Measurements from ENCODE around the gene R3HDM4. TPM values are rescaled to one million over a fixed set of nuclear protein-coding genes. Genes with fewer than 3 reads are reported as not detected.

The R3HDM4 gene
- total and polyA plus RNA-seq, 9 of the 15 experiments (the other 6 are each of a cell fraction or from before 2014, with no cell fraction given): 3.2 to 154 (median 59.0) TPM

GRCh38 chr19:954672-955494 lies 41.9 kb upstream of the R3HDM4 start (continued):
- TF ChIP-seq SMARCB1 (IDR thresholded peaks at IDR 0.05; ENCODE audit: insufficient read length, low read depth) (no peak), ZNF778 (CRISPR knock-in tag; IDR thresholded peaks at IDR 0.05) (no peak), ZBTB7A (IDR thresholded peaks at IDR 0.05; ENCODE audit: borderline replicate concordance, control insufficient read depth, low read depth, low read length) (peak; percentile 98), MCM3 (IDR thresholded peaks at IDR 0.05) (no peak), BRCA1 (IDR thresholded peaks at IDR 0.05) (no peak), BRCA1 (CRISPR knock-in tag; IDR thresholded peaks at IDR 0.05) (no peak), NFXL1 (CRISPR knock-in tag; IDR thresholded peaks at IDR 0.05) (no peak), ZNF121 (CRISPR knock-in tag; conservative IDR thresholded peaks at IDR 0.05) (peak; percentile 79), CBFA2T3 (IDR thresholded peaks at IDR 0.05) (peak; percentile 81), FOXK2 (conservative IDR thresholded peaks at IDR 0.05 in 1 of 2, IDR thresholded peaks at IDR 0.05 in 1 of 2; ENCODE audit: low read depth in 2 of 2) (no peak), CCAR2 (IDR thresholded peaks at IDR 0.05; ENCODE audit: low read depth, low read length) (no peak), STAG1 (CRISPR knock-in tag; IDR thresholded peaks at IDR 0.05; ENCODE audit: borderline replicate concordance) (no peak), BRF1 (IDR thresholded peaks at IDR 0.05; ENCODE audit: borderline replicate concordance, extremely low read depth, insufficient read length) (no peak), HEY1 (CRISPR knock-in tag; IDR thresholded peaks at IDR 0.05; ENCODE audit: borderline replicate concordance) (no peak), ZNF79 (CRISPR knock-in tag; IDR thresholded peaks at IDR 0.05; ENCODE audit: low read depth) (no peak), NR1H2 (CRISPR knock-in tag; IDR thresholded peaks at IDR 0.05) (no peak; the same call in 1 of the 2 replicates), CHD1 (IDR thresholded peaks at IDR 0.05; ENCODE audit: low read length) (no peak), YY1 (IDR thresholded peaks at IDR 0.05; ENCODE audit: borderline replicate concordance in 1 of 3, control insufficient read depth in 1 of 3, extremely low read depth in 1 of 3, insufficient read depth in 3 of 3, insufficient read length in 1 of 3, insufficient replicate concordance in 2 of 3, low read depth in 1 of 3, low read length in 2 of 3) (peak in 2 of 3 experiments; percentile 23 to 38), POLR2B (IDR thresholded peaks at IDR 0.05; ENCODE audit: low read depth, partially characterized antibody) (no peak), CBX3 (IDR thresholded peaks at IDR 0.05; ENCODE audit: borderline replicate concordance in 1 of 2, low read length in 2 of 2) (0 out of 3 replicates have a peak, but pooled peaks of 1 of the 2 experiments have one; percentile 19), ELF4 (CRISPR knock-in tag; IDR thresholded peaks at IDR 0.05) (no peak), POLR2H (tag; IDR thresholded peaks at IDR 0.05; ENCODE audit: low read depth) (no peak)
- TF ChIP-seq, protein P1, sequence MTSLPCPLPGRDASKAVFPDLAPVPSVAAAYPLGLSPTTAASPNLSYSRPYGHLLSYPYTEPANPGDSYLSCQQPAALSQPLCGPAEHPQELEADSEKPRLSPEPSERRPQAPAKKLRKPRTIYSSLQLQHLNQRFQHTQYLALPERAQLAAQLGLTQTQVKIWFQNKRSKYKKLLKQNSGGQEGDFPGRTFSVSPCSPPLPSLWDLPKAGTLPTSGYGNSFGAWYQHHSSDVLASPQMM (CRISPR knock-in tag; IDR thresholded peaks at IDR 0.05): no peak
- TF ChIP-seq, protein P2, sequence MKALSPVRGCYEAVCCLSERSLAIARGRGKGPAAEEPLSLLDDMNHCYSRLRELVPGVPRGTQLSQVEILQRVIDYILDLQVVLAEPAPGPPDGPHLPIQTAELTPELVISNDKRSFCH (CRISPR knock-in tag; IDR thresholded peaks at IDR 0.05): no peak
- TF ChIP-seq, protein P2 (tag; IDR thresholded peaks at IDR 0.05): peak; percentile 66; the same call in 1 of the 2 replicates

Measured in K562 (cell line).